Stimulated activated CD8-positive, alpha-beta memory T cell treated with anti-CD3 and anti-CD28 coated beads, Interleukin-4, amount 100 ng/mL, for 1 hour (primary cell): ENCODE data around the gene SH2B3.

Source experiments
- DNase-seq, 2 donors: peaks; one replicate each; pipeline ENCODE4 v3.0.0-alpha.2; 2020; ENCODE audit warnings: low read depth in 2 of 2, low spot score in 1 of 2

The SH2B3 gene

GRCh38 chr12:111427417-111428074, 21.8 kb downstream of the SH2B3 start:
- DNase-seq = no peak

- no peak for DNase-seq
Measured at GRCh38 chr12:111428081-111428727, 22.5 kb downstream of the SH2B3 start.

- DNase-seq = no peak
Measured at GRCh38 chr12:111428728-111429175, 23.0 kb downstream of the SH2B3 start.

DNA sequence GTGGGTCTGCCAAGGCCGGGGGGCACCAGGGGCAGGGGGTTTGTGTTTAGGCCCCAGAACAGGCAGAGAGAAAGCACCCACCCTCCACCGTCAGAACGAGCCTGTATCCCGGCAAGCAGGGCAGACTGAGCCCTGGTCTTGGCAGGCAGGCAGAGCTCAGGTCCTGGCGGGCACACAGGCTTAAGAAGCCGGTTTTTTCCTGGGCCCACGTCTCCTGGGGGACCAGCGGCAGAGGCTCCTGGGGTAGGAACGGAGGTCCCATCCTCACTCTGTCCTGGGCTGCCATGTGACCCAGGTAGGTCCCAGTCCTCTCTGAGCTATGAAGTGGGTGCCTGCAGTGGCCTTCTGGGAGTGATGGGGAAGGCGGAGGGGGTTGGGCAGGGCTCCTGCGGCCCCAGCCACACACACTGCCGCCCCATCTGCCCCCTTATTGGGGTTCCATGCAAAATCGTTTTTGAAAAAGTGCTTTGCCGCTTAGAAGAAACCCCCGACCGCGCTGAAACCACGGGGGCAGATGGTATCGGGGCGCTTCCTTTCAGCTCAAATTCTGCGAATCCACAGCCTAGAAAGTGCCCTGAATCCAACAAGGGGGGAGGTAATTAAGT, 24.2 kb downstream of the SH2B3 start:
- DNase-seq = peak in 1 of 2 donors; percentile 55

- peak in 1 of 2 donors; percentile 56 for DNase-seq
Measured at GRCh38 chr12:111430433-111431353, 25.0 kb downstream of the SH2B3 start.

- DNase-seq = no peak
Measured at GRCh38 chr12:111431772-111432171, 26.0 kb downstream of the SH2B3 start.

DNA sequence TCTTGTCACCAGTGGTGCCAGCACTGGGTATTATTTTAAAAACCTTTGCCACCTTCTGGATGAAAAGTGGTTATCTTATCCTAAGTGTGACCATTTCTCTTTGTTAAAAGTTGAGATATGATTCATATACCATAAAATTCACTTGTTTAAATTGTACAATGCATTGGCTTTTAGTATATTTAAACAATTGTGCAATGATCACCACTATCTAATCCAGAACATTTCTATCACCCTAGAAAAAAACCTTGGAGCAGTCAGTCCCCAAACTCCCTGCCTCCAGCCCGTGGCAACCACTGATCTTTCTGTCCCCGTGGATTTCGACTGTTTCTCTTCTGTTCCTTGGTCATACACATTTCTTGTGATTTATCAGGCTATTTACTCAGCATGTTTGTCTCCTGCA, 28.3 kb downstream of the SH2B3 start:
- DNase-seq = no peak

GRCh38 chr12:111434680-111435338, 29.1 kb downstream of the SH2B3 start:
- peak; percentile 65 to 76 for DNase-seq

- no peak for DNase-seq
Measured at GRCh38 chr12:111435661-111436201, 30.0 kb downstream of the SH2B3 start.

- no peak for DNase-seq
Measured at GRCh38 chr12:111436266-111436665, 30.5 kb downstream of the SH2B3 start.

- no peak for DNase-seq
Measured at GRCh38 chr12:111436811-111437210, 31.1 kb downstream of the SH2B3 start.

GRCh38 chr12:111437816-111438454, 32.2 kb downstream of the SH2B3 start:
- no peak for DNase-seq

DNA sequence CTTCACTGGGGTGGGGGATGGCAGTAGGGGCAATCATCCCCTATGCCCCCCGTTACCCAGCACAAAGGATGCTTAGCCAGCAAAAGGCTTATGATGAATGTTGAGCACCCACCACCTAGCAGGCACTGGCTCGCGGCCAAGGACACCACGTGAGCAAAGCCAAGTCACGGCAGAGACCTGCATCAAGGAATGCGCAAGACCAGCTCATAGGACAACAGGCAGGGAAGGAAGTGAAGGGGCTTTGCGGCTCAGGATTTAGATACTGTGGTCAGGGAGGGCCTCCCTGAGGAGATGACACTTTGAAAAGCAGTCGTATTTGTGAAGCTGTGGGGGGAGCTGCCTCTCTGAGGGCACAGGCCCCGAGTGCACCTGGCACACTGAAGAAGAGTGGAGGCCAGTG, 32.8 kb downstream of the SH2B3 start:
- DNase-seq = peak in 1 of 2 donors; percentile 51

DNA sequence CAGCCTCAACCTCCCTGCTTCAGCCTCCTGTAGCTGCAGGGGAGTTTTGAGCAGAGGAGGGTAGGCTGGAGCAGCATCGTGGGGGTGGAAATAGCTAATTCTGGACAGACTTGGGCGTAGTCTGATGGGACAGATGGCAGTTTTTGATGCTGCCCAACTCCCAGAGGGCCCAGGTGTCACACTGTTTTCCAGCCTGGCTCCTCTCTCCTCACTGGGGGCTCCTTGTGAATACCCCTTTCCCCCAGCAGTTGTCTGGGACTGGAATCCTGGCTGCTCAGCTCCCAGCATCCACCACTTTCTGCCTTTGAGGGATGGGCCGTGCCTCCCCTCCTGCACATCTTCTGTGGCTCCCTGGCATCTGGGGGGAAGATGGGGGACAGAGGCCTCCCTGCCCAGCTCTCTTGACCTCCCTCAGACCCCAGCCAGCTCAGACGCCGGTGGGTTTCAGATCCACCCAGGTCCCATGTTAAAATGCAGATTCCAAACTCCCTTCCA, 34.0 kb downstream of the SH2B3 start:
- no peak for DNase-seq

DNA sequence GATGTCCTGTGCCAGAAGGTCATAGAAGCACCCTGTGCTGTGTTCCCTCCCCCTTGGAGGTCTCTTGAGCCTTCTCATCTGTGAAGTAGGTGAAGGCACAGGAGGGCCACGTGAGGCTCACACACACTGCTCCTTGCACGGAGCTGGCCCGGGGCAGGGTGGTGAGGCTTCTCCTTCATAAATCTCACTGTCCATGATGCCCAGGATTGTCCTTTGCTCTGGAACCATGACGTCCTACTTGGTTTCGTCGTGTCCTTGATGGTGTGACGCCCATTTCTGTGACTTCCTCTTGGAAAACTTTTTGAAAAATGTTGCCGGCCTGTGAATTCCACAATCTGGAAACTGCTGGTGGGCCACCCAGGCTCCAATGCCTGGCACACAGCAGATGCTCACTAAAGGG, 34.4 kb downstream of the SH2B3 start:
- DNase-seq = no peak

- DNase-seq = no peak
Measured at GRCh38 chr12:111440631-111441030, 34.9 kb downstream of the SH2B3 start.

GRCh38 chr12:111441107-111441928, 35.6 kb downstream of the SH2B3 start:
- no peak for DNase-seq

- no peak for DNase-seq
Measured at GRCh38 chr12:111442301-111443045, 36.8 kb downstream of the SH2B3 start.
